Fibroblast of lung (primary cell): ENCODE measurements around the gene PLB1. TPM values are rescaled to one million over a fixed set of nuclear protein-coding genes. Genes with fewer than 3 reads are reported as not detected.

ENCODE experiments used
- DNase-seq, 2 donors: peaks; one replicate each; pipeline versions ENCODE4 v3.0.0 to v3.0.0-alpha.2; 2010; ENCODE audit warnings: low read depth in 2 of 2
- H2AFZ ChIP-seq: 2 replicates; pipeline ENCODE4 v1.5.1; 2012; ENCODE audit warnings: low read length, control low read depth, inconsistent platforms
- H3K27ac ChIP-seq: 2 replicates; pipeline ENCODE4 v1.5.1; 2011; ENCODE audit warnings: low read length, control low read depth; ENCODE audit not compliant: insufficient read depth
- H3K27me3 ChIP-seq: 2 replicates; pipeline ENCODE4 v1.5.1; 2011; ENCODE audit warnings: mild to moderate bottlenecking, low read length; ENCODE audit not compliant: control insufficient read depth, insufficient read depth
- H3K36me3 ChIP-seq: 2 replicates; pipeline ENCODE4 v1.5.1; 2011; ENCODE audit warnings: low read length; ENCODE audit not compliant: control insufficient read depth, insufficient read depth
- H3K4me1 ChIP-seq: 2 replicates; pipeline ENCODE4 v1.5.1; 2011; ENCODE audit warnings: low read length; ENCODE audit not compliant: control insufficient read depth, insufficient read depth; ENCODE audit errors: extremely low read depth
- H3K4me2 ChIP-seq: 2 replicates; pipeline ENCODE4 v1.5.1; 2011; ENCODE audit warnings: low read length, control low read depth; ENCODE audit not compliant: insufficient read depth; ENCODE audit errors: extremely low read depth
- H3K4me3 ChIP-seq, 4 experiments: fragments of 200-600 bp in 1 of 4; sonication (generic) in 1 of 4; replicated peaks in 1 of 4; 2 replicates each; pipeline ENCODE4 v1.5.1; 2011 to 2016; ENCODE audit warnings: low read length in 4 of 4, low read depth in 3 of 4, mild to moderate bottlenecking in 3 of 4, control low read depth in 2 of 4, inconsistent platforms in 1 of 4, mixed read lengths in 1 of 4; ENCODE audit not compliant: insufficient read depth in 1 of 4; ENCODE audit errors: control extremely low read depth in 1 of 4
- H3K79me2 ChIP-seq: 2 replicates; pipeline ENCODE4 v1.5.1; 2012; ENCODE audit warnings: mild to moderate bottlenecking, low read length, inconsistent platforms; ENCODE audit not compliant: control insufficient read depth, insufficient read depth
- H3K9ac ChIP-seq: 2 replicates; pipeline ENCODE4 v1.5.1; 2011; ENCODE audit warnings: mild to moderate bottlenecking, low read length, control low read depth; ENCODE audit not compliant: insufficient read depth
- H3K9me3 ChIP-seq: 2 replicates; pipeline ENCODE4 v1.5.1; 2012; ENCODE audit warnings: low read depth, low read length; ENCODE audit not compliant: control insufficient read depth, insufficient read depth
- H4K20me1 ChIP-seq: 2 replicates; pipeline ENCODE4 v1.5.1; 2011; ENCODE audit warnings: low read length; ENCODE audit not compliant: control insufficient read depth, insufficient read depth; ENCODE audit errors: extremely low read depth
- CTCF ChIP-seq, 2 donors: IDR thresholded peaks in 1 of 2; conservative IDR thresholded peaks in 1 of 2; 1 replicate in 1 of 2; 2 replicates in 1 of 2; pipeline ENCODE4 v1.5.1; 2011 to 2012; ENCODE audit warnings: low read length in 2 of 2, control low read depth in 1 of 2, inconsistent platforms in 1 of 2, low read depth in 1 of 2, mild to moderate bottlenecking in 1 of 2
- EZH2 ChIP-seq: IDR thresholded peaks from 2 replicates; pipeline ENCODE4 v1.5.1; 2012; ENCODE audit warnings: low read length, control low read depth, mild to moderate bottlenecking; ENCODE audit errors: missing control alignments
- polyA plus RNA-seq, 2 donors: library from polyadenylated mRNA; depleted of rRNA in 1 of 2; stranded (reverse) in 1 of 2; unstranded in 1 of 2; fragments of >200 nt; gene quantifications; 2 replicates each; pipeline ENCODE4 v1.2.1, GENCODE V29; 2011 to 2012; ENCODE audit warnings: missing spikeins in 1 of 2
- total RNA-seq: library from RNA; depleted of rRNA; stranded (reverse); fragments of >200 nt; gene quantifications from 2 replicates; pipeline ENCODE4 v1.2.1, GENCODE V29; 2014

PLB1 gene
- total and polyA plus RNA-seq, 2 donors (not counting 1 experiment from before 2014, with no cell fraction given), result 0.70 to 1.8 TPM

- Histone ChIP-seq H3K9ac (no peak overlapping the region), H3K9me3 (no peaks in the 10 kb centered on the region), H3K4me2 (no peak overlapping the region), H3K36me3 (no peaks in the 10 kb centered on the region), H3K79me2 (no peaks in the 10 kb centered on the region), H2AFZ (no peak overlapping the region), H3K4me3 (no peak overlapping the region), H4K20me1 (no peaks in the 10 kb centered on the region), H3K4me1 (no peaks in the 10 kb centered on the region), H3K27ac (no peak overlapping the region), H3K27me3 (no peaks in the 10 kb centered on the region)
- DNase-seq, result no peak
- TF ChIP-seq CTCF (conservative IDR thresholded peaks at IDR 0.05 in 1 of 2, IDR thresholded peaks at IDR 0.05 in 1 of 2; ENCODE audit: low read depth in 1 of 2, low read length in 2 of 2) (no peak), EZH2 (no peak)
Observed at GRCh38 chr2:28604284-28604843, 108.5 kb downstream of the PLB1 start.

- Histone ChIP-seq H3K9ac (no peak overlapping the region), H3K79me2 (no peaks in the 10 kb centered on the region), H3K36me3 (no peaks in the 10 kb centered on the region), H3K4me1 (no peaks in the 10 kb centered on the region), H3K27me3 (no peaks in the 10 kb centered on the region), H3K27ac (no peak overlapping the region), H4K20me1 (no peaks in the 10 kb centered on the region), H3K9me3 (no peaks in the 10 kb centered on the region), H2AFZ (no peak overlapping the region), H3K4me2 (no peak overlapping the region), H3K4me3 (no peak overlapping the region)
- DNase-seq, result peak; percentile 37 to 74
- TF ChIP-seq EZH2 (no peak), CTCF (conservative IDR thresholded peaks at IDR 0.05 in 1 of 2, IDR thresholded peaks at IDR 0.05 in 1 of 2; ENCODE audit: low read depth in 1 of 2, low read length in 2 of 2) (peak in 1 of 2 donors; percentile 8)
Observed at GRCh38 chr2:28606986-28607441, 111.2 kb downstream of the PLB1 start.

GRCh38 chr2:28607730-28608499, 112.1 kb downstream of the PLB1 start:
- Histone ChIP-seq H3K4me2 (no peak overlapping the region), H3K79me2 (no peaks in the 10 kb centered on the region), H4K20me1 (no peaks in the 10 kb centered on the region), H3K27me3 (no peaks in the 10 kb centered on the region), H3K4me3 (no peak overlapping the region), H3K27ac (no peak overlapping the region), H3K9ac (no peak overlapping the region), H3K4me1 (no peaks in the 10 kb centered on the region), H3K9me3 (no peaks in the 10 kb centered on the region), H2AFZ (no peak overlapping the region), H3K36me3 (no peaks in the 10 kb centered on the region)
- no peak for TF ChIP-seq EZH2
- TF ChIP-seq CTCF (conservative IDR thresholded peaks at IDR 0.05 in 1 of 2, IDR thresholded peaks at IDR 0.05 in 1 of 2; ENCODE audit: low read depth in 1 of 2, low read length in 2 of 2), result no peak
- DNase-seq, result no peak
